KMS-11 (cell line): Measurements from ENCODE around the gene FLNC.

Experiments used
- H2AFZ ChIP-seq: fragments of 200-600 bp; sonication (generic); 2 replicates; pipeline ENCODE4 v1.6.1; 2016; ENCODE audit warnings: antibody characterized with exemption, mixed run types, low read depth
- H3K27ac ChIP-seq: fragments of 200-600 bp; sonication (generic); 2 replicates; pipeline ENCODE4 v1.6.1; 2016; ENCODE audit warnings: mild to moderate bottlenecking, mixed run types
- H3K27me3 ChIP-seq: fragments of 200-600 bp; sonication (generic); 2 replicates; pipeline ENCODE4 v1.6.1; 2017; ENCODE audit warnings: mild to moderate bottlenecking, low read depth, mixed run types, moderate library complexity; ENCODE audit not compliant: insufficient read depth
- H3K36me3 ChIP-seq: fragments of 200-600 bp; sonication (generic); 2 replicates; pipeline ENCODE4 v1.6.1; 2017; ENCODE audit warnings: mild to moderate bottlenecking, mixed run types; ENCODE audit not compliant: insufficient read depth
- H3K4me1 ChIP-seq: fragments of 200-600 bp; sonication (generic); 2 replicates; pipeline ENCODE4 v1.6.1; 2016; ENCODE audit warnings: mild to moderate bottlenecking, low read depth, mixed run types; ENCODE audit not compliant: poor library complexity, severe bottlenecking
- H3K4me2 ChIP-seq: fragments of 200-600 bp; sonication (generic); 2 replicates; pipeline ENCODE4 v1.7.0; 2016; ENCODE audit warnings: mild to moderate bottlenecking, mixed run types
- H3K4me3 ChIP-seq: fragments of 200-600 bp; sonication (generic); IDR thresholded peaks from 2 replicates; pipeline ENCODE4 v1.6.1; 2017; ENCODE audit warnings: low read depth, low read length, mixed read lengths; ENCODE audit not compliant: insufficient read depth
- H3K79me2 ChIP-seq: fragments of 200-600 bp; sonication (generic); 2 replicates; pipeline ENCODE4 v1.6.1; 2016; ENCODE audit warnings: low read depth, mixed run types; ENCODE audit not compliant: insufficient read depth
- H3K9ac ChIP-seq: fragments of 200-600 bp; sonication (generic); 2 replicates; pipeline ENCODE4 v1.6.1; 2016; ENCODE audit warnings: mild to moderate bottlenecking, mixed run types
- H4K20me1 ChIP-seq: fragments of 200-600 bp; sonication (generic); 2 replicates; pipeline ENCODE4 v1.6.1; 2016; ENCODE audit warnings: mild to moderate bottlenecking, mixed run types; ENCODE audit not compliant: insufficient read depth
- CTCF ChIP-seq: fragments of 200-600 bp; sonication (generic); conservative IDR thresholded peaks from 2 replicates; pipeline ENCODE4 v1.6.1; 2017; ENCODE audit warnings: low read depth, mild to moderate bottlenecking, antibody characterized with exemption, low read length, moderate library complexity, mixed read lengths

FLNC gene

GRCh38 chr7:128867842-128868623 is 37.8 kb downstream of the FLNC start:
- Histone ChIP-seq H4K20me1 (no peaks in the 10 kb centered on the region), H3K4me1 (peaks cover 16% of the 10 kb centered on the region), H2AFZ (no peak overlapping the region), H3K4me3 (no peak overlapping the region), H3K27ac (no peak overlapping the region), H3K79me2 (peaks cover 24% of the 10 kb centered on the region; the same call in 1 of the 2 replicates), H3K36me3 (no peaks in the 10 kb centered on the region), H3K9ac (no peak overlapping the region), H3K27me3 (no peaks in the 10 kb centered on the region; the same call in 1 of the 2 replicates), H3K4me2 (no peak overlapping the region)
- no peak for TF ChIP-seq CTCF

- Histone ChIP-seq H3K79me2 (peaks cover 18% of the 10 kb centered on the region; the same call in 1 of the 2 replicates), H2AFZ (no peak overlapping the region), H3K4me2 (peak overlapping the region; percentile 18; the same call in 1 of the 2 replicates), H3K27ac (no peak overlapping the region), H3K36me3 (no peaks in the 10 kb centered on the region), H3K9ac (no peak overlapping the region), H4K20me1 (no peaks in the 10 kb centered on the region), H3K27me3 (no peaks in the 10 kb centered on the region; the same call in 1 of the 2 replicates), H3K4me1 (peaks cover 14% of the 10 kb centered on the region), H3K4me3 (no peak overlapping the region)
- TF ChIP-seq CTCF = no peak
Measured at GRCh38 chr7:128868624-128869137, 38.5 kb downstream of the FLNC start.

GRCh38 chr7:128869138-128869943 is 39.1 kb downstream of the FLNC start:
- Histone ChIP-seq H3K27ac (no peak overlapping the region), H3K79me2 (peaks cover 11% of the 10 kb centered on the region; the same call in 1 of the 2 replicates), H3K36me3 (no peaks in the 10 kb centered on the region), H3K27me3 (no peaks in the 10 kb centered on the region; the same call in 1 of the 2 replicates), H2AFZ (peak overlapping the region; percentile 10; the same call in 1 of the 2 replicates), H3K9ac (no peak overlapping the region), H3K4me3 (no peak overlapping the region), H3K4me2 (peak overlapping the region; percentile 18; the same call in 1 of the 2 replicates), H4K20me1 (no peaks in the 10 kb centered on the region), H3K4me1 (peaks cover 8% of the 10 kb centered on the region)
- no peak for TF ChIP-seq CTCF

- no peaks in the 10 kb centered on the region for H3K36me3 ChIP-seq
- no peaks in the 10 kb centered on the region; the same call in 1 of the 2 replicates for H3K27me3 ChIP-seq
- H4K20me1 ChIP-seq = no peaks in the 10 kb centered on the region
- TF ChIP-seq CTCF = no peak
- H3K27ac ChIP-seq = no peak overlapping the region
- H2AFZ ChIP-seq = no peak overlapping the region
- H3K4me1 ChIP-seq = peaks cover 6% of the 10 kb centered on the region
- H3K79me2 ChIP-seq = peaks cover 6% of the 10 kb centered on the region; the same call in 1 of the 2 replicates
- H3K9ac ChIP-seq = no peak overlapping the region
- H3K4me2 ChIP-seq = no peak overlapping the region
- no peak overlapping the region for H3K4me3 ChIP-seq
Measured at GRCh38 chr7:128869944-128870285, 39.7 kb downstream of the FLNC start.
